ENCODE measurements around the gene CST7. TPM values are rescaled to one million over a fixed set of nuclear protein-coding genes. Genes with fewer than 3 reads are reported as not detected.

Gene CST7
- total and polyA plus RNA-seq, 8 donors: 0.44 to 1.2 (median 0.86) TPM; not detected in 3

- no peak overlapping the region for H3K27ac ChIP-seq
- no peak for ATAC-seq
- H3K27me3 ChIP-seq: no peaks in the 10 kb centered on the region
- intact Hi-C loops (cut with DNase I): loop anchor here in 2 of 3 donors (10.0 kb wide), 2 partner anchors 68 to 178 kb away; no protein-coding TSS in a partner anchor
- FAIRE-seq: no peak
- H3K4me1 ChIP-seq: peaks cover 19 to 36% (median 24%) of the 10 kb centered on the region in 3 donors
- TF ChIP-seq, protein P1, sequence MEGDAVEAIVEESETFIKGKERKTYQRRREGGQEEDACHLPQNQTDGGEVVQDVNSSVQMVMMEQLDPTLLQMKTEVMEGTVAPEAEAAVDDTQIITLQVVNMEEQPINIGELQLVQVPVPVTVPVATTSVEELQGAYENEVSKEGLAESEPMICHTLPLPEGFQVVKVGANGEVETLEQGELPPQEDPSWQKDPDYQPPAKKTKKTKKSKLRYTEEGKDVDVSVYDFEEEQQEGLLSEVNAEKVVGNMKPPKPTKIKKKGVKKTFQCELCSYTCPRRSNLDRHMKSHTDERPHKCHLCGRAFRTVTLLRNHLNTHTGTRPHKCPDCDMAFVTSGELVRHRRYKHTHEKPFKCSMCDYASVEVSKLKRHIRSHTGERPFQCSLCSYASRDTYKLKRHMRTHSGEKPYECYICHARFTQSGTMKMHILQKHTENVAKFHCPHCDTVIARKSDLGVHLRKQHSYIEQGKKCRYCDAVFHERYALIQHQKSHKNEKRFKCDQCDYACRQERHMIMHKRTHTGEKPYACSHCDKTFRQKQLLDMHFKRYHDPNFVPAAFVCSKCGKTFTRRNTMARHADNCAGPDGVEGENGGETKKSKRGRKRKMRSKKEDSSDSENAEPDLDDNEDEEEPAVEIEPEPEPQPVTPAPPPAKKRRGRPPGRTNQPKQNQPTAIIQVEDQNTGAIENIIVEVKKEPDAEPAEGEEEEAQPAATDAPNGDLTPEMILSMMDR (IDR thresholded peaks at IDR 0.05): no peak
- no peaks in the 10 kb centered on the region for H3K9me3 ChIP-seq
- DNase-seq: no peak
- WGBS, 2 donors: 60% methylated on average over 9 of the region's 9 CpGs
- no peak overlapping the region for H3K4me3 ChIP-seq
- H3K36me3 ChIP-seq: no peaks in the 10 kb centered on the region
Observed at GRCh38 chr20:24996449-24997377, 47.6 kb downstream of the CST7 start.

DNA sequence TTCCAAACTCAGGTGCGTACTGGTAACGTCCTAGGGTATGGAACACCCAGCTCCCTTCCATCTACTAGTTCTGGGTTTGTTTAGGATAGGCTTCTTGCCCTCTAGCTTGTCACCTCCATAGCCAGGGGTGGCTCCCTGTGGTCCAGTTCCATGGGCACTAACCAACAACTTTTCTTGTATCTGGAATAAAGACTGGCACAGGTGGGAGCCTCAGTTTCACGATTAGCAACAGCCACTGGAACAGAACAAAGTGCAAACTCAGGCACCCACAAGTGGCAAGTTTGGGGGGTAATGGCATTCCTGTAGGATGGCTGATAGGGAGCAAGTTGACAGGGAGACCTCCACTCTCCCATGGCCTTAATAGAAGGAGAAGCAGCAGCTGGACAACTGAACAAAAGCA lies 49.1 kb downstream of the CST7 start:
- TF ChIP-seq, protein P1 (IDR thresholded peaks at IDR 0.05): no peak
- ATAC-seq (no peak), FAIRE-seq (no peak), DNase-seq (no peak)
- peaks cover 19 to 34% (median 24%) of the 10 kb centered on the region in 3 donors for H3K4me1 ChIP-seq
- no peak overlapping the region for H3K27ac ChIP-seq
- 62 to 72% methylated on average over 3 of the region's 3 CpGs for WGBS, 2 donors
- no peaks in the 10 kb centered on the region for H3K36me3 ChIP-seq
- H3K9me3 ChIP-seq: no peaks in the 10 kb centered on the region
- no peaks in the 10 kb centered on the region for H3K27me3 ChIP-seq
- no peak overlapping the region for H3K4me3 ChIP-seq
- intact Hi-C loops (cut with DNase I): loop anchor here in 2 of 3 donors (10.0 kb wide), 2 partner anchors 67 to 177 kb away; no protein-coding TSS in a partner anchor

DNA sequence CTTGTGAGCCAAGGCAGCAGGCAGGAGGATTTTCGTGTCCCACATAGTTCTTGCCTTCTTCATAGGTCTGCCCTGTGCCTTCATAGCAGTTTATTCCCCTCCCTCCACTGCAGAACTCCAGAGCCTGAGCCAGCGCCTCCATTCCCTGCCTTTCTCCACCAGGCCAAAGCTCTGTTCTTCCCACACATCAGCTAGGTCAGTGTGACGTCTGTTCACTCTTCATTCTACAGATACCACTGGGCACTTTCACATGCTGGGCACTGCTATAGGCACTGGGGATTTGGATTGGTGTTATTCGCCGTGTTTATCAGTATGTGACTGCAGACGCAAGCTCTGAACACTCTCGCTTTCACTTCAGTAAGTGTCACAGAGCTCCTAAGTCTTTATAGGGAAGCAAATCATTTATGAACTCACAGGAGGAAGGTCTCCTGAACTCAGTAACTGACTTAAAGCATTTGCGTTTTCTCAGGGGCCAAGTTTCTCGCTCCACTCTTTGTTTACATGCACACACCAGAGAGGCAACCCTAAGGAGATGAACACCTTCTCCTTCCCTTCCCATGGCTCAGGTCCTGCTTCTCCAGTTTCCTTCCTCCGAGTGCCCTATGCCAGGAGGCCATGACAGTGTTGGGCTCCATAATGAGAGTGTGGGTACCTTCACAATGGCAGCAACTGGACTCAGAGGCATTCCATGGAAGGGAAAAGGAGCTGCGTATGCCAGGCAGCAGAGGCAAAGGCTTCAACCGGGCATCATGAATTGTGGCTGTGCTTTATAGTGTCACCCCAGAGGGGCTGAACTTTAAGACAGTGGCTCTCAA lies 49.8 kb downstream of the CST7 start:
- Histone ChIP-seq H3K36me3 (no peaks in the 10 kb centered on the region), H3K9me3 (no peaks in the 10 kb centered on the region), H3K27me3 (no peaks in the 10 kb centered on the region), H3K27ac (peak overlapping the region in 1 of 4 donors; percentile 67), H3K4me1 (peaks cover 19 to 27% (median 20%) of the 10 kb centered on the region in 3 donors), H3K4me3 (no peak overlapping the region)
- TF ChIP-seq, protein P1 (IDR thresholded peaks at IDR 0.05): no peak
- 83% methylated on average over 12 of the region's 12 CpGs for WGBS, 2 donors
- FAIRE-seq (no peak), ATAC-seq (no peak), DNase-seq (no peak)
- intact Hi-C loops (cut with DNase I): loop anchor here in 2 of 3 donors (10.0 kb wide), 2 partner anchors 66 to 176 kb away; no protein-coding TSS in a partner anchor

- no peak for FAIRE-seq
- TF ChIP-seq, protein P1 (IDR thresholded peaks at IDR 0.05): no peak
- Histone ChIP-seq H3K9me3 (no peaks in the 10 kb centered on the region), H3K4me3 (no peak overlapping the region), H3K36me3 (no peaks in the 10 kb centered on the region), H3K27ac (peak overlapping the region in 3 of 4 donors; percentile 40 to 78 (median 67)), H3K4me1 (peaks cover 19 to 23% (median 20%) of the 10 kb centered on the region in 3 donors), H3K27me3 (no peaks in the 10 kb centered on the region)
- no peak for DNase-seq
- intact Hi-C loops (cut with DNase I): loop anchor here in 2 of 3 donors (10.0 kb wide), 2 partner anchors 65 to 175 kb away; no protein-coding TSS in a partner anchor
- 69 to 83% methylated on average over 4 of the region's 4 CpGs for WGBS, 2 donors
- ATAC-seq: peak in 1 of 4 donors; percentile 1
Observed at GRCh38 chr20:24999568-24999967, 50.5 kb downstream of the CST7 start.

All from pancreas (tissue), 10 donors.